Left lung (tissue), 10 donors: ENCODE data around the gene TRAPPC4. TPM values are rescaled to one million over a fixed set of nuclear protein-coding genes. Genes with fewer than 3 reads are reported as not detected.

Source experiments
- ATAC-seq: fragments of 200-7000 bp; cut with Tn5 transposase; one replicate; pipeline ENCODE4 v1.9.1; 2020; ENCODE audit warnings: moderate library complexity
- DNase-seq, 4 donors: peaks; one replicate each; pipeline ENCODE4 v3.0.0-alpha.2; 2013 to 2020
- H3K27ac ChIP-seq, 2 donors: fragments of 200-600 bp; sonication (generic) in 1 of 2; one replicate each; pipeline versions ENCODE4 v1.5.0 to v1.8.0; 2020 to 2021
- H3K27me3 ChIP-seq, 2 donors: fragments of 200-600 bp; sonication (generic) in 1 of 2; one replicate each; pipeline versions ENCODE4 v1.5.0 to v1.8.0; 2020 to 2021
- H3K36me3 ChIP-seq, 2 donors: fragments of 200-600 bp; sonication (generic) in 1 of 2; one replicate each; pipeline versions ENCODE4 v1.5.0 to v1.8.0; 2020 to 2021
- H3K4me1 ChIP-seq, 2 donors: fragments of 200-600 bp; one replicate each; pipeline ENCODE4 v1.8.0; 2021
- H3K4me3 ChIP-seq, 2 donors: fragments of 200-600 bp; sonication (generic) in 1 of 2; one replicate each; pipeline versions ENCODE4 v1.5.0 to v1.8.0; 2020 to 2021; ENCODE audit warnings: mild to moderate bottlenecking in 1 of 2
- H3K9me3 ChIP-seq, 2 donors: fragments of 200-600 bp; sonication (generic) in 1 of 2; one replicate each; pipeline versions ENCODE4 v1.5.0 to v1.8.0; 2020 to 2021
- intact Hi-C, 2 donors: fragments of 100-400 bp; cut with DNase I; formaldehyde crosslinking; loops; one replicate each; pipeline versions ENCODE4 v1.11.2 to v1.14.2; 2022
- polyA plus RNA-seq, 6 donors: library from polyadenylated mRNA; unstranded; fragments of 120-200 nt; gene quantifications; one replicate each; pipeline ENCODE4 v1.2.1, GENCODE V29; 2013; ENCODE audit not compliant: insufficient read length in 6 of 6
- total RNA-seq, 2 donors: library from RNA; stranded (reverse); fragmentation: NEBNext Ultra II Directional; extraction: Animal tissue kit (Norgen Biotek cat#: 25700); gene quantifications; one replicate each; pipeline ENCODE4 v1.2.1, GENCODE V29; 2021
- TF ChIP-seq, protein P1 (sequence below), 2 donors: fragments of 200-600 bp; sonication (generic) in 1 of 2; IDR thresholded peaks; one replicate each; pipeline versions ENCODE4 v1.5.0 to v1.8.0; 2021; ENCODE audit warnings: antibody characterized with exemption in 2 of 2
- donor health status: DM: no; HTN: yes; CAD: no.
- donor health status: DM: no; HTN: no; CAD: no.

The TRAPPC4 gene
- total and polyA plus RNA-seq, 8 donors: 57.1 to 92.7 (median 76.1) TPM

DNA sequence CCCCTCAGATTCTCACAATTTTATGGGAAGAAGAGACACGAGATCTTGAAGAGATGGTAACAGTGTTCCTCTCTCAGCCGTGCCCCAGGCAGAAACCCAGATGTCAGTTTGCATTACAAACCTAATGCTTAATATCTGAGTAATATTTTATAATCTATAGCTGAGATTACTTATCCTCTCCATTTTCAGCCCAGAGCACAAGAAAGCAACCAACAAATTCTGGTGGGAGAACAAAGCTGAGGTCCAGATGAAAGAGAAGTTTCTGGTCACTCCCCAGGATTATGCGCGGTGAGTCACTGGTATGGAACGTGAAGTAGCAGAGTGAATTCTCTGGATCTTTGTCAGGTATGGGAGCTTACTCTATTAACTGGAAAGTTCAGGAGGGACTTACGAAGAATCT, 19.7 kb upstream of the TRAPPC4 start:
- DNase-seq (peak in 1 of 4 donors; percentile 41), ATAC-seq (peak; percentile 63)
- TF ChIP-seq, protein P1, sequence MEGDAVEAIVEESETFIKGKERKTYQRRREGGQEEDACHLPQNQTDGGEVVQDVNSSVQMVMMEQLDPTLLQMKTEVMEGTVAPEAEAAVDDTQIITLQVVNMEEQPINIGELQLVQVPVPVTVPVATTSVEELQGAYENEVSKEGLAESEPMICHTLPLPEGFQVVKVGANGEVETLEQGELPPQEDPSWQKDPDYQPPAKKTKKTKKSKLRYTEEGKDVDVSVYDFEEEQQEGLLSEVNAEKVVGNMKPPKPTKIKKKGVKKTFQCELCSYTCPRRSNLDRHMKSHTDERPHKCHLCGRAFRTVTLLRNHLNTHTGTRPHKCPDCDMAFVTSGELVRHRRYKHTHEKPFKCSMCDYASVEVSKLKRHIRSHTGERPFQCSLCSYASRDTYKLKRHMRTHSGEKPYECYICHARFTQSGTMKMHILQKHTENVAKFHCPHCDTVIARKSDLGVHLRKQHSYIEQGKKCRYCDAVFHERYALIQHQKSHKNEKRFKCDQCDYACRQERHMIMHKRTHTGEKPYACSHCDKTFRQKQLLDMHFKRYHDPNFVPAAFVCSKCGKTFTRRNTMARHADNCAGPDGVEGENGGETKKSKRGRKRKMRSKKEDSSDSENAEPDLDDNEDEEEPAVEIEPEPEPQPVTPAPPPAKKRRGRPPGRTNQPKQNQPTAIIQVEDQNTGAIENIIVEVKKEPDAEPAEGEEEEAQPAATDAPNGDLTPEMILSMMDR (IDR thresholded peaks at IDR 0.05): no peak
- Histone ChIP-seq H3K4me3 (peak overlapping the region; percentile 87 to 98), H3K9me3 (no peaks in the 10 kb centered on the region), H3K27me3 (no peaks in the 10 kb centered on the region), H3K27ac (peak overlapping the region; percentile 63 to 80), H3K4me1 (peaks cover 4 to 38% of the 10 kb centered on the region in 2 donors), H3K36me3 (peaks cover 0 to 45% of the 10 kb centered on the region in 2 donors)
- intact Hi-C loops: no loop called here

DNA sequence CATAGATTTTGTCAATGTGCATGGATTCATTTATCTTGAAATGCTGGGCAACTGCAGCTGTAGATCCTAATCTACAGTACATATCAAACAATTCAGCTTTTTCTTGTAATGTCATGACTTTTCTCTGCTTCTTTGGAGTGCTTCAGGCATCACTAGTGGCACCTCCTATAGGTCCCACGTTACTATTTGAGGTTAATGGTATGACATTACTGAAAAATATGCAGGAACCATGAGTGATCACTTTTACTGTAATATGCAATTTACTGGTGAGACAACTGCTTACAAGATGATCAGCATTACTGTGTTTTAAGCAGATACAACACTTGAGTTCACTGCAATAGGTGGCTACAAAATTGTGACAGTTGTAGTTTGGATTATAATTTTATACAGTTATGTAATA, 17.7 kb upstream of the TRAPPC4 start:
- peaks cover 0 to 63% of the 10 kb centered on the region in 2 donors for H3K36me3 ChIP-seq
- DNase-seq (no peak), ATAC-seq (no peak)
- no peak overlapping the region for H3K4me3 ChIP-seq
- H3K9me3 ChIP-seq: no peaks in the 10 kb centered on the region
- TF ChIP-seq, protein P1 (IDR thresholded peaks at IDR 0.05): no peak
- H3K27ac ChIP-seq: no peak overlapping the region
- intact Hi-C loops: no loop called here
- peaks cover 4 to 38% of the 10 kb centered on the region in 2 donors for H3K4me1 ChIP-seq
- no peaks in the 10 kb centered on the region for H3K27me3 ChIP-seq

DNA sequence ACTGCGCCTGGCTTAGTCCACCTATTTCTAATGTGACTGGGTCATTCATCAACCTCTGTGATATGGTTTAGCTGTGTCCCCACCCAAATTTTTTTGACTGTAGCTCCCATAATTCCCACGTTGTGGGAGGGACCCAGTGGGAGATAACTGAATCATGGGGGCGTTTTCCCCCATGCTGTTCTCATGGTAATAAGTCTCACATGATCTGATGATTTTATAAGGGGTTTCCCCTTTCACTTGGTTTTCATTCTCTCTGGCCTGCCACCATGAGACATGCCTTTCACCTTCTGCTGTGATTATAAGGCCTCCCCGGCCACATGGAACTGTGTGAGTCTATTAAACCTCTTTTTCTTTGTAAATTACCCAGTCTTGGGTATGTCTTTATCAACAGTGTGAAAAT, 11.9 kb upstream of the TRAPPC4 start:
- Histone ChIP-seq H3K36me3 (peaks cover 0 to 97% of the 10 kb centered on the region in 2 donors), H3K27me3 (no peaks in the 10 kb centered on the region), H3K27ac (no peak overlapping the region)

DNA sequence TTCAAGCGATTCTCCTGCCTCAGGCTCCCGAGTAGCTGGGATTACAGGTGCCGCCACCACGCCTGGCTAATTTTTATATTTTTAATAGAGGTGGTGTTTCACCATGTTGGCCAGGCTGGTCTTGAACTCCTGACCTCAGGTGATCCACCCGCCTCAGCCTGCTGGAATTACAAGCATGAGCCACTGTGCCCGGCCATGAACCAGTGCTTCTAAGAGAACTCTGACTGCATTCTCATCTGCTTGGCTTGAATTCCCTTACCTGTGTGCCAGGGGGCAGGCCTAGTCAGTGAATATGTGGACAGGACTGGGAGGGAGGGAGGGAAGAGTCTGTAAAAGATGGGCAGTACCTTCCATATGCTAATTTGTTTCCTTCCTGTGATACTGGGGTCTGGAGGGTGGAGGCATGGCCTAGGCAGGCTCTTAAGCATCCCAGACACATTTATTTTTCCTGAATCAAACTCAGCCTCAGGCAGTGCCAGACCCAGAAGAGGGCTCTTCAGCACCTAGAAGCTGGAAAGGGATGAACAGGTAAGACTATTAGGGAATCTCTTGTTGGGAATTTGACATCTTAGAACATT, 7.0 kb upstream of the TRAPPC4 start:
- no peaks in the 10 kb centered on the region for H3K27me3 ChIP-seq
- ATAC-seq: no peak
- intact Hi-C loops: no loop called here
- TF ChIP-seq, protein P1 (IDR thresholded peaks at IDR 0.05): no peak
- DNase-seq: no peak
- peaks cover 4 to 98% of the 10 kb centered on the region in 2 donors for H3K36me3 ChIP-seq
- no peak overlapping the region for H3K27ac ChIP-seq
- no peak overlapping the region for H3K4me3 ChIP-seq
- no peaks in the 10 kb centered on the region for H3K9me3 ChIP-seq
- peaks cover under 1 to 12% of the 10 kb centered on the region in 2 donors for H3K4me1 ChIP-seq

More for the DNA sequence above, 11.9 kb upstream of the TRAPPC4 start:
- no peak for DNase-seq
- no peaks in the 10 kb centered on the region for H3K4me1 ChIP-seq
- no peak for ATAC-seq
- H3K9me3 ChIP-seq: no peaks in the 10 kb centered on the region
- H3K4me3 ChIP-seq: no peak overlapping the region
- intact Hi-C loops: no loop called here
- TF ChIP-seq, protein P1 (IDR thresholded peaks at IDR 0.05): no peak

DNA sequence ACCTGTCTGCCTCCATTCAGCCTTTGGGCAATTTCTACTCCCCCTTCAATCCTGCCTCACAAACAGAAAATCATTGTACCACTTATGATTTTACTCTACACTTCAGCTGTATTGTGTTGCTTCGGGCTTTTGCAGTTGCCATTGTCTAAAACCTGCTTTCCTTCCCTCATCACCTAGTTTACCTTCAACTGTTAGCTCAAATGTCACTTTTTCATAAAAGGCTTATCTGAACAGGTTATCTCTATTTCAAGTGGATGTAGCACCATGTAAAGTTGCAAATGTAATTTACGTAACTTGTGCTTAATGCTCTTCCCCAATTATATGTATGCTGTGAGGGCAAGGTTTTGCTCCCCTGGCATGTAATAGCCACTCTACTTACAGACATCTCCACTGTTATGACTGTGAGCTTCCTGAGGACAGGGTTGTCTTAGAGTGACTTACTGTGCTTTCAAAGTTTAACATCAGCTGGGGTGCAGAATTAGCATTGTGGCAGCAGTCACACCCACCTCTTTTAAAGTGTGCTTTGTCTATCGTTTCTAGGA, 5.9 kb upstream of the TRAPPC4 start:
- intact Hi-C loops: no loop called here
- no peak overlapping the region for H3K27ac ChIP-seq
- peaks cover 10 to 21% of the 10 kb centered on the region in 2 donors for H3K4me1 ChIP-seq
- TF ChIP-seq, protein P1 (IDR thresholded peaks at IDR 0.05): no peak
- ATAC-seq (no peak), DNase-seq (no peak)
- no peaks in the 10 kb centered on the region for H3K9me3 ChIP-seq
- H3K36me3 ChIP-seq: peaks cover 4 to 93% of the 10 kb centered on the region in 2 donors
- no peaks in the 10 kb centered on the region for H3K27me3 ChIP-seq
- H3K4me3 ChIP-seq: no peak overlapping the region
